Kidney capillary endothelial cell (primary cell): Measurements from ENCODE around the gene SKAP1.
"Not testable (repeated sequence)": the region's sequence is repeated elsewhere in the genome, so short reads cannot be mapped to it uniquely, and the experiment has no call there.

Experiments
- DNase-seq: peaks from one replicate; pipeline ENCODE4 v3.0.0-alpha.2; 2018; ENCODE audit warnings: low spot score

Gene SKAP1

DNA sequence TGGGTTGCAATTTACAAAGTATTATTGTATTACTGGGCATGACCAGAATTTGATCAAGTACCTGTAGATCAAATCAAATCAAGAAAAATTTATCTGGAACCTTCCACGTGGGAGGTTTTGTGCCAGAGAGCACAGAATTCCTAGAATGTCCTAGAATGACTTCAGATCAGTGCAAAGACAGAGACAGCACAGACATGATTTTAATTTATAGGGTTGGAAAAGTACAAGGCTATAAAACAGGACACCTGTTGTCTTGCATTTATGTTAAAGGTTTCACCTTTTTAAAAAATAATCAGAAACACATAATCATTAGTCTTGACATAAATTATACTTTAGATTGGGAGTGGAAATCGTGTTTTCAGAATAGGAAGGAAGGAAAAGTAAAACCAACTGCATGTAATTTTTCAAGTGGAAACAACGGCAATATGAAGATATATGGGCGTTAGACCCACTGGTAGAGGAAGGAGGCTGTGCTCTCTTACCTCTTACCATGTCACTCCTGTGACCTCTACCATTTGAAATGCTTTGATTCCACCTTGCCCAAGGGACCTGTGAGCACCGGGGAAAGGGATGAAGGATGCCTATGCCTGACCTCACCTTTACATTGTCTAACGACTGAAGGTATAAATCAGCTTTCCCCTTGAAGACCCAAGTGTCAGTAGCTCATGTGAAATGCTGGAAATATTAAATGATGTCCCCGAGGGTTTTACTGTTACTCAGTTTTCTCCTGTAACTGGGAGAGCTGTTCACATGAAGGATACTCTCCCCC lies 222.1 kb downstream of the SKAP1 start:
- DNase-seq, result no peak

DNA sequence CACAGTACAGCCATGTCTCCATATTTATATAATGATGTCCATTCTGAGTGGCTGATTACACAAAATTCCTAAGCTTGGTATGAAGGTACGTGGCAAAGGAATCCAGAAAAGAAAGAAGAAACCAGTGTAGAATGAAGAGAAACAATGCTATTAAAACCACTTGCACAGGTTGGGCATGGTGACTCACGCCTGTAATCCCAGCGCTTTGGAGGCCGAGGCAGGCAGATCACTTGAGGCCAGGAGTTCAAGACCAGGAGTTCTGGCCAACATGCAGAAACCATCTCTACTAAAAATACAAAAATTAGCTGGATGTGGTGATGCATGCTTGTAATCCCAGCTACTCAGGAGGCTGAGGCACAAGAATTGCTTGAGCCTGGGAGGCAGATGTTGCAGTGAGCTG lies 223.0 kb downstream of the SKAP1 start:
- DNase-seq, result not testable (repeated sequence)

DNA sequence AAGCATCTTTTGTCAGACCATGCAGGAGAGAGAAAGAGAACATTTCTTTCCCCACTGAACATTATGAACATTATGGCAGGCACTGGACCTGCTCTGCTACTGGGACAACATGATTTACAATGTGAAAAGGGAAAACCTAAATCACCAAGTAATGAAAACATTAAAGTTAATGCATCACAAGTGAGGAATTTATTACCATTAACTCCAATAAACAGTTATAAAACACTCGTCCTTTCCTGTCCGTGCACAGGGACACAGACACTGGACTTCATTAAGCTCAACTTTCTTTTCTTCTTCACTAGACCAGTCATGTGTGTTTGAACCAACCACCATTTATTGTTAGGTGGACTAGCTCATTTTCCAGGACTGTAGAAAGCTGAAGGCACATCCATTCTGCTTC lies 227.1 kb downstream of the SKAP1 start:
- DNase-seq, result no peak

DNA sequence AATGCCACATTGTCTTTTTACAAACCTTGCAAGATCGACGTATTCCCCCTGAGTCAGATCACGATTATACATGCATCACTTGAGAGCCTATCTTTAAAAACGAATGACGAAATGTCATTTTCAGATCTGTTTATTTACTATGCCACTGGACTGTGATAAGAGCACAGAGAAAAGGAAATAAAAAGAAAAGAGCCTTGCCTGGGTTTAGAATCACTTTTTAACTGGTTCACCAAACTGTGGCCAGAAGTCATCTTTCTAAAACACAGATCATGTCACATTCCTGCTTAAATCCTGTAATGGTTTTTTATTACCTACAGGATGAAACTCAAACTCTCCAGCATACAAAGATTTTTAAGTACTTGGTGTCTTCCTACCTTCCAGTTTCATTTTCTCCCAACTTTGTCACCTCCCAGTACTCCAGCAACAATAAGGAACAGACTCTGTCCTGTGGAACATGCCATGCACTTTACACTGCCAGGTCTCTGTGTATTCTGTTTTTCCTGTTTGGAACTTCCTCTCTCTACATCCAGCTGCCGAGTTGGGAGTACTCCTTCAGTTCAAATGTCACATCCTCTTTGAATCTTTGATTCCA lies 231.0 kb downstream of the SKAP1 start:
- no peak for DNase-seq

DNA sequence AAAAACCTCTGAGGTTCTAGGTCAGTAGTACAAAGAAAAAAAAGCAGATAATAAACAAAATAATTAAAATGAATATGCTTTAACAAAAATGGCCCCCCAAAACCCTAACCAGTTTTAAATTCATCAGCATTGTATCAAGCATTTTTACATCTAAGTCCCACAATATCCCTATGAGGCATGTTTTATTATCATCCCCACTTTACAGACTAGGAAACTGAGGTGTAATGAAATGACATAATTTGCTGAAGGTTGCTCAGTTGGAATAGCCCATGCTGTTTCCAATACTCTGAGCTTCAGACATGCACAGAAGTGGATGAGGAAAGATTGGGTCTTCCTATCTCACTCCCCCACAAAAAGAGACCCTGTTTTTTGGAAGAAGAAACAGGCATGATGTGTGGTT lies 234.1 kb downstream of the SKAP1 start:
- DNase-seq, result no peak

DNA sequence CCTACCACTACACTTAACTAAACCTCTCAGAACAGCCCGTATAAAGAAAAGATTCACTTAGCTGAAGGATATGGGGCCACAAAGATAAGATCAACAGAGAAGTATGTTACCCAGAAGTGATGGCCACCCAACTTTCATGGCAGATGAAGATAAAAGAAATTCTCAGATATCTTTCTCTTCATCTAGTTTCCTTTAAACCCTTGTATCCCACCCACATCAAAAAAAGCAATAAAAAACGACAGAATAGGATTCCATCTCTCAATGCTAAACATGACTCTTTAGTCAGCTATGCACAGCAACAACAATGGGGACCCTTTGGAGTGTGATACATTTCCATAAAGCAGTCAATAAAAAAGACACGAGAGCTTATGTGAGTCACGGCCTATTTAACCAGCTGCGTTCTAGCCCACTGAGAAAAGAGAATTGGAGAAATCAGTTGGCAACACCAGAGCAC lies 235.9 kb downstream of the SKAP1 start:
- DNase-seq, result peak; percentile 84

DNA sequence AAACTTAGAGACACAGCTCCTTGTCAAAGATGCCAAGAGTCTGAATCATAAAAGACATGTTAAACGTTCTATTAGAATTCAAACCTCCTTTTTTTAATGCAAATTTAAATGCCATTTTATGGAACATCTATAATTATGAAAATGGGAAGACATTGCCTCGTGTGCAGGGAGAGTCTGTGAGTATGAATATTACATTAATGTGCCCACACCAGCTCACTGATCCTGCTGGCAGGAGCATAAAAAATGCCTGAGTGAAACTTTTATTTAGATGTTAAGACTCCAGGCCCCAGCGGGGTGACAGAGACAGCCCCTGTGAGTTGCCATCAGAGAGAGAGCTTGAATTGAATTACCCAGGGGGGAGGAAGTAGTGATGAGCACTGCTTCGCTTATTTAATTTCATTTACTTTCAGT lies 237.7 kb downstream of the SKAP1 start:
- no peak for DNase-seq

DNA sequence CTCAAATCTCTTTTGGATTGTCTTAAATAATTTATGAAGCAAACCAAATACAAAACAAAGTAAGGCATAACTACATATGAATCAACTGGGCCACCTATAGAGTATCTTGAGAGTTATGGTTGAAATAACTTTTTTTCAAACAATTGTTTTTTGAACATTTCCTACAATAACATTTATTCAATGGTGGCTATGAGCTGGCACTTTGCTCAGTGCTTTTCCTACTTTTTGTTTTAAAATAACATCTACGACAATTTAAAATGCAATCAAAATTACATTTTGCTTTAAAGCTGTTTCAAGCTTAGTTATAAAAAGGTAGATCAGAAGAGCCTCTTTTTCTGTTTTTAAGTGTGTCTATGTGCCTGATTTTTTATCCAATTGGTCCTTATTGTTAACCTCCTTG lies 238.7 kb downstream of the SKAP1 start:
- no peak for DNase-seq

DNA sequence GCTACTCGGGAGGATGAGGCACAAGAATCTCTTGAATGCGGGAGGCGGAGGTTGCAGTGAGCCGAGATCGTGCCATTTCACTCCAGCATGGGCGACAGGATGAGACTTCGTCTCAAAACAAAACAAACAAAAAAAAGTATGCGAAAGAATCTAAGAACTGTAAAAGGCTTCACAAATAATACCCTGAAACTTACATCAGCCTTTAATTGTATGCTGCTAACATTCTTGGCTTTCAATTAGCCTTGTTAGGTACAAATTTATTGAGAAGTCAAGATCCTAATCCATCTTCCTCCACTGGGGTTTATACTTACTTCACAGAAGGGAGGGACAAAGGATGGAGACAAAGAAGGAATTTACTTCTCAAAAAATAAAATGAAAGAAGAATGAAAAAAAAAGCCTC lies 239.1 kb downstream of the SKAP1 start:
- DNase-seq, result no peak

DNA sequence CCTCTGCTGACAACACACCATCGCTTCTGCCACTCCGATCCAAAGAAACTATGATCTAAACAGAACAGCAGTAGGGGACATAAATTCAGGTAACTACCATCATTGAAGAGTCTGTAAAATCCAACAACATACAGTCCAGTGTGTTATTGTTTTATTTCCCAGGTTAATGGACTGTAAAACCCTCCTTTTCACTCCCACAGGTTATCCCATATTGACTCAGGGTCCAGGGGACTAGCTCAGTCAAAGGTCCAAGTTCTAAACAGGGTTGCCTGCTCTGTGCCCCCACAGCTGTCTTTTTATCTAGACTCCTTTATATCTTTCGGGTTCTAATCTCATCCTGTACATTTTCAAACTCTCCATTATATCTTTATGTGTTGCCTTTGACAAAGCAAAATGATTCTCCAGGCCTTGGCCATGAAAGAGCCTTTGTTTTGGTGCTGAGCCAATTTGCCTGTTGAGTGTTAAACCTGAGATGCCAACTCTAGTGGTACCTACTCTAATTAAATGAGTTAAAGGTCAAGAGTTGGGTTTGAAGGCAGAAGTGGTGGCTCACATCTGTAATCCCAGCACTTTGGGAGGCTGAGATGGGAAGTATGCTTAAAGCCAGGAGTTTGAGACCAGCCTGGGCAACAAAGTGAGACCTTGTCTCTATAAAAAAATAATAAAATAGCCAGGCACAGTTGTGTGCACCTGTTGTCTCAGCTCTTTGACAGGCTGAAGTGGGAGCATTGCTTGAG lies 242.0 kb downstream of the SKAP1 start:
- no peak for DNase-seq

DNA sequence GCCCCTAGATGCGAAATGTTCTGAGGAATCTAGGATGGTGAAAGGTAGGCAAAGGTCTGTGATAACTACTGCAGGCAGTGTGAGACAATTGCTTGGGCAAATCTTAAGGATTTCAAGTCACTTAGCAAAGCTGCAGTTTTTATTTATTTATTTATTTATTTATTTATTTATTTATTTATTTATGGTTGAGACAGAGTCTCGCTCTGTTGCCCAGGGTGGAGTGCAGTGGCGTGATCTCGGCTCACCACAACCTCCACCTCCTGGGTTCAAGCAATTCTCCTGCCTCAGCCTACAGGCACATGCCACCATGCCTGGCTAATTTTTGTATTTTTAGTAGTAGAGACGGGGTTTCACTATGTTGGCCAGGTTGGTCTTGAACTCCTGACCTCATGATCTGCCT lies 243.7 kb downstream of the SKAP1 start:
- not testable (repeated sequence) for DNase-seq

DNA sequence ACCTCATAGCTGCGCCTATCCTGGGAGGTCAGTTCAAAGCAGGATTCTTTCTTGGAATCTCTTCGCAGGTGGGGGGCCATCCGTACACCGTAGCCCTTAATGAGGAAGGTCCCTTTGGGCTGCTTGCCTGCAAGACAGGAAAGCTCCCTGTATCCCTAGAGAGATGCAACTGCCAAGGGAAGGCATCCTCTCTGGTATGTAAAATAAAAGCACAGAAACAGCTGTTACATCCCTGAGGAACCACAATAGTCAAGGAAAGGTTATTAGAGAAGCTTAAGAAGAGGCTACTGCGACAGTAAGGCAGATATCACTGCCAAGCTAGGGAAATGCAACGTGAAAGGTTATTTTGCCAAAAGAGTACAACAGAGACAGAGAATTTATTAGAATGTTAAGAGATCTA lies 245.3 kb downstream of the SKAP1 start:
- DNase-seq, result no peak

DNA sequence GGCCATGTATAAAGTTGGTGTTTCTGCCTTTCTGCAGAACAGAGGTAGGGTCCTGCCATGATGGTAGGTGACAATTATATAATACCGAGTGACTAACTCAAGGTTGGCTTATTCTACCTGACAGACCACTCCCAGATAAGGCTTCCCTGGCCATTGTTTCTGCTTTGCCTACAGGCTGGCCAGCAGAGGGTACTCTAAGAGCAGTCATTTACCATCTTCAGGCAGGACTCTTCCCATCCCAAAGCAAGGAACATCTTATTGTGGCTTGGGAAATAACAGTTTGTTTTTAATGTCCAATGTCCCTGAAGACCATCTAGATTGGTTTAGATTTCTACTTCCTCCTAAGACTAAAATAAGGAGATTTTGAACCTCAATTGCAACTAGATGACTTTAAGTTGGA lies 248.4 kb downstream of the SKAP1 start:
- peak; percentile 31 for DNase-seq

DNA sequence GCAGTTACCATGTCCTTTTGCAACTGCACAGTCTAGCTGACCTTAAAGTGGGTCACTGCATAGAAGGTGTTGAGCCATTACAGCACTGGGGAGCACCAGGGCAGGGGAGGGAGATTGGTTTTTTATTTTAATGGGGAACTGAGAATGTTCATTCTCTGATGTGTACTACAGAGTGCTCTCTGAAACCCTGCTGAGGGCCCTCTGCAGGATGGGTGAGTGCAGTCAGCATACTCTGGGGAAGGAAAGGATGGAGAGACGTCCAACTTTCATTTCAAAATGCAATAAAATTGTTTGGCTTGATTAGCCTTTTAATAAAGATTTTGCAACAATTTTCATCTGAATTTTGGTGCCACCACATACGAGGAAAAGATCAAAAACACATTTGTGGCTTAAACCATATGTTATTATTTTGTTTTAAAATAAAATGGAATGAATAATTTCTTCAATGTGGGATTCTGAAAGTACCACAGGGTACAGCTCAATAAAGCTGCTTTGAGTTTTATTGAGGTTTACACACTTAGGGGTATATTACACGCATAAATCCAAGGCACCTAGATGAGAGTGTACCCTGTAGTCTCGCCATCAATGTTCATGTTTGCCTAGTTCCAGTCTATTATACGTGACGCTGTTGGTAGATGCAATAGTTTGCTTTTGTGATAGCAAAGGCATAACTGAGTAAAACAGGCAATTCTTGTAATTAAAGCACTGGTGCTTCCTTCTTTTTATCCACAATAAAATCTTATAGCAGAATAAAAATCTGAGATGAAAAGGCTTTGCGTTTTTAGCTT lies 249.0 kb downstream of the SKAP1 start:
- no peak for DNase-seq

DNA sequence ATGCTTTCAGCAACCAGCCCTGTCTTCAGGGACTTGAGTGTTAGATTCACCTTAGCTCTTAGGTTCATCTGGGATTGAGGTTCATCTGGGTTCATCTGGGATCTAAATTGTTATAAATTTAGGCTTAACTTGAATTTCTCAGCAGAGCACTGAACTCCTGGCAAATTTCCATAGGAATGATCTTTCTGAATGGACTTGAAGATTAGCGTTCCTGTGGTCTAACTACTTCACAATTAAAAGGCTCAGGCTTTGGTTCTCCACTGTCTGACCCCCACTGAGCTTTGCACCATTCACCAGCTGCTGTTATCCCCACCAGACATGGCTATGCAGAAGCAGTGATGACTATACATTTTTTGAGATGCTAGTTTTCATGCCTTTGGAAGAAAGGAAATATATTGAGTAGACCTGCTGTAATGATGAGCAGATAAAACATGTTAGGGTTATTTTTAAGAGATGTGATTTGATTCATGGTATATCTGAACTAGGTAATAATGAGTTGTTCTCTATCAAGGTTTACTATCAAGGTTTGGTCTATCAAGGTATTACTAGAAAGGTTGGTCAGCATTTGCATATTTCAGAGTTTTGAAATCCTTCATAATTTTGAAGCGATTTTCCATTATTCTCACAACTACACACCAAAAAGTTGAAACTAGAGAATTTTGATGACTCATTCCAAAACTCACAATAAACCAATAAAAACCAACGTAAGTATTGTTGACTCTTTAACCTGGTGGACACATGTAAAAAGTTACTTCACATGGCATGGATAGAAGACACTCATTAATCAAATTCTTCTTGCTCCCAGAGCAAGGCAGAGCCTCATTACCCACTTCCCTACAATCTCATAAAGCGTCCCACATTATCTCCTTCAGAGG lies 250.7 kb downstream of the SKAP1 start:
- no peak for DNase-seq

DNA sequence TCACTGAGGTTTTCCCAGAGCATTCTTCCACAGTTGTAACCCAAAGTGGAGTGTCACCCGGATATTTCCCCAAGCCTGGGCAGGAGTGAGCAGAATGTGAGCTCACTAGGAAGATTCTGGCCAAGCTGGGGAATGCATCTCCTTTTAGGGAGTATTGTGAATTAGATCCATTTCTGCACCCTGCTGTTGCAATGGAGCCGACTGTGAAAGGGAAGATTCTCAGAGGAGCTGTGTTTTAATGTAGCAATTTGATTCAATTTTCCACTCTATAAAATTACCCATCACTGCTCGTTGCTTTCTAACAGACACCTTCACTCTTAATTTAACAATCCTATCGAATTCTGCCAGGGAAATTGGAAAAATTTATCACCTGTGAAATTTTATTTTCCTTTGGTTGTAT lies 251.7 kb downstream of the SKAP1 start:
- no peak for DNase-seq

DNA sequence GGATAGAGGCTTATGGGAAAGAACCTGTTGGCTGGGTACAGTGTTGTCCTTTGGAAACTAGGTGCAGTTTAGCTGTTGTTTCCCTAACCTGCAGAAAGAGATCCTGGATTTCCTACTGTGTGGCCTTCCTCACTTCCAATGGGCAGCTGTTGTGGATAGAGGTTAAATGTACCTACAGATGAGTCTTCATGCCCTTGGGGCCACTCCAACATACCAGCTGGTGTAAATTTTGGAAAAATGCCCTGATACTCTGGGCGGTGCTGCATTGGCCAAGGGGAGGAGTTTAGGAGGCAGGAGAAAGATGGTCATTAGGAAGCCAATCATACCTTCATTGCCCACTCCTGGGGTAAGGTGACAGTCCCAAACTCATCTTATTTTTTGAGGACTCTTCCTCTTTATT lies 252.2 kb downstream of the SKAP1 start:
- DNase-seq, result no peak

DNA sequence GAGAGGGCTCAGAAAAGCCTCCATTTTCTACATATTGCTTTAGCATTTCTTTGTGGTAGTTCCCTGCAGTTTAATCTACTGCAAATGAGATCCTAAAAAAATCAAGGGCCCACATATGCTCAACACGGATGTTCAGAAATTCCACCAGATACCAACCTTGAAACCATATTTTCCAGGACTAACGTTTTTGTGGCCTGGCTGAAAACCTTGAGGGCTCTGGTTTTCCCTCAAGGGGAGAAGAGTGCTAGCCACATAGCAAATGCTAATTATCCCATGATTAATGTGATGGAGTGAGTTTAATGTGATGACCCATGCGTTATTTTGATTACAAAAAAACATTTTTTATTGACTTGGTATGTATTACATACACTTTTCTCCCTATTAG lies 253.6 kb downstream of the SKAP1 start:
- no peak for DNase-seq

DNA sequence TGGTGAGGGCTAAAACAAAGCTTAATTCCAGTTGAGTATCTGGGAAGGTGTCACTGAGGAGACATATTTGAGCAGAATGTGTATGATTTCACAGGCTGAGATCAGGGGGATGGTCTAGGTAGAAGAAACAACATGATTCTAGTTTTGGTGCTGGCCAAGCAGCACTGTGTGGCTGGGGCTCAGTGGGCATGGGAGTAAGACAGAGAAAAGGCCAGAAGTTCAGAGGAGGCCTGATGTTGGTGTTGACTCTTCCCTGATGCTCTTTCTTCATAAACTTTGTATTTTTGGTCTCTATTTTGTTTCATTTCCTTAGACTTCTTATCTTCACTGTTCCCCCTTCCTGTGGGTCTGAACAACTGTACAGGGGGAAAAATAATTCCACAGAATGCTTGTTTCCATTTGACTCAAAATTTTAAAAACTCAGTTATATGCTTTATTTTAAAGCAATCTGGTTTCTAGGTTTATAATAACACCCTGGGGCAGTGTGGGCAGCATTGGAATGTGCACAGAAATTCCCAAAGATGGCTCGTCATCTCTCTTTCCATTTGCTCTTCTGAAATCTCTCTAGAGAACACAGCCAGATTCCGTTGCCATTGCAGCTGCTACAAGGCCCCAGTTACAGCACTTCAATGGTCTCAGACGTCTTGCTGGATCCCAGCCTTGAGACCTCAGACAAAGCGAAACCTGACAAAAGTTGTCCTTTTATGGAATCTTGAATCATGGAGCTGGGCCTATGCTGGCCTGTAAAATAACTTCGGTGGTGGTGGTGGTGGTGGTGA lies 254.1 kb downstream of the SKAP1 start:
- DNase-seq, result no peak

DNA sequence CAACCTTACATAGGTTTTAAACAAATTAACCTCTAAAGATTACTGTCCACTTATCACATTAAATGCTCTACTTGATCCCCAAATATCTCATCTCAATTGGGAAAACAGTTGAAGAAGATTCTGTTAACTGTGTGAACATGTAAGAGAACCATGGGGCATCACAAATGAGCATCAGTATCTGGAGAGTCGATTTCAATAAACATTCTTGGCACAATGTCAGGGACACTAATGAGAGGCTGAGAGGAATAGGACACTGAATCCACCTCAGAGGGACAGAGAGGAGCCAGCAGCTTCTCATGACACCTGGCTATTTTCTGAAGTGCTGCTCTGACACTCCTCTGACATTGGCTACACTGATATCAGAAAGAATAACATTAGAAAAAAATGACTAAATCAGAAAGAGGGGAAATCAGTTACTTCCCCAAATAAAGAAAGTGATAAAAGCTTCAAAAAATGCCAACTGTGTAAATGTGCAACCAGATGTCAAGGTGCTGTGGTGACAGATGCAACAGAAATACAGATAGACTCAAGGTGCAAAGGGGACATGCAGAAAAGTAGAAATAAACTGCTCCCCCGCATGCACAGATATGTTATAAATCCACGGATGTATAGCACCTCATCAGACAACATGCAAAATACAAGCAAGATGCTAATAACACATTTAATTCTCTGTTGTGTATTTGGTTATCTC lies 255.0 kb downstream of the SKAP1 start:
- no peak for DNase-seq
